Measurements from ENCODE around the gene PSD. TPM values are rescaled to one million over a fixed set of nuclear protein-coding genes. Genes with fewer than 3 reads are reported as not detected.
"Not testable (repeated sequence)": the region's sequence is repeated elsewhere in the genome, so short reads cannot be mapped to it uniquely, and the experiment has no call there.

The PSD gene
- polyA plus RNA-seq (ENCODE audit: insufficient read length), result 4.9 TPM

GRCh38 chr10:102418622-102419268 is at the start of gene PSD:
TSS of gene PSD (minus strand) at chr10:102418785. CDS start at chr10:102417038, 1,747 bp downstream.
- no peak for DNase-seq

DNA sequence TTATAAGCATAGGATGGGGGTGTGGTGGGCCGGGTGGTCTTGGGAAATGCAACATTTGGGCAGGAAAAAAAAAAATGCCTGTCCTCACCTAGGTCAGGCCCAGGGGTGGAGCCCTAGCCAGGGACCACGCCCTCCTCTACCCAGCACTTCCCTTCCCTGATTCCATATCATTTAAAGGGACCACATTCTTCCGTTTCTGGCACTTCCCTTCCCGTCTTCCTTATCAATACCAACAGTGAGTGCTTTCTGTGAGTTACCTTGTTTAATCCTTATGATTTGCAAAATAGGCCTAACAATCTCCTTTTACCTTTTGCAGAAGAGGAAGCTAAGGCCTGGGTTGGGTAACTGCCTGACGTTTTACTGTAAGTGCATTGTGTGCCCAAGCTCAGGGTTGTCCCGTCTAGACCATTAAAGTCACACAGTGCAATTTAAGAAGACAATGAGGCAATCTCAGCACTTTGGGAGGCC is 49.4 kb upstream of the PSD start:
- no peak for DNase-seq

DNA sequence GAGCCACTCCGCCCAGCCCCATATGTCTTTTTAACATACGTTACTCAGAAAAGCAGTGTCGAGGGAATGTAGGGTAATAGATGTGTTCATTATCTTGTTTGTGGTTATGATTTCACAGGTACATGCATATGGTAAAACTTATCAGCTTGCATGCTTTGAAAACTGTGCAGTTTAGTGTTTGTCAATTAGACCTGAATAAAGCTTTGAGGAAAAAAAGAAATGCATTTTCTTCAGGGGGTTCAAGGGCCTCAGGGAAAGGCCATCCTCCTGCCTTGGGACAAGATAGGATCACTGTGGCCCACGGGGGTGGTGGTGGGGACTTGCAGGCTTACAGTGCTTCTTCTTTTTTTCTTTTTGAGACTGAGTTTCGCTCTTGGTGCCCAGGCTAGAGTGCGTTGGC is 48.7 kb upstream of the PSD start:
- no peak for DNase-seq

DNA sequence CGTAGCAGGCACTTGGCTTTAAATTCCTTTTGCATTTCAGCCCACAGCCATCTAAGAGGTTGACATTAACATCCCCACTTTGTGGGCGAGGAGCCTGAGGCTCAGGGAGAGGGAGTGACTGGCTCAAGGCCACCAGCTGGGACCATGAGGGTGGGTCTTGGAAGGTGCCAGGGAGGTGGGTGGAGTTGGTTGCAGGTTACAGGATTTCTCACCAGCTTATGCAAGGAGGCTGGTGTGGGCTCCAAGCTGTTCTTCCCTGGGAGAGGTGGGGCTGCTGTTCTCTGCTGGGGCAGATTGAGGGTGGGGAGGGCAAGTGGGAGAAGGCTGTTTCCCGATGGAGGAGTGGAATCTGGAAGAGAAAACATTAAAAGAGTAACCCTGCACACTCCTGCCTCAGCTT is 46.9 kb upstream of the PSD start:
- no peak for DNase-seq

DNA sequence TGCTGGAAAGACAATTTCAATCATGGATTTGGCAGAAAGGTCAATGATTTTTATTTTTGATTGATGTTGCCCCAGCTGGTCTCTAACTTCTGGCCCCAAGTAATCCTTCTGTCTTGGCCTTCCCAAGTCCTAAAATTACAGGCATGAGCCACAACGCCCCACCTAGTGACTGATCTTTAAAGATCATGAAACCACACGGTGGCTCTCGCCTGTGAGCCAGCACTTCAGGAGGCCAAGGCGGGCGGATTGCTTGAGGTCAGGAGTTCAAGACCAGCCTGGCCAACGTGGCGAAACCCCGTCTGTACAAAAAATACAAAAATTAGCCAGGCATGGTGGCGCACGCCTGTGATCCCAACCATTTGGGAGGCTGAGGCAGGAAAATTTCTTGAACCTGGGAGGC is 45.4 kb upstream of the PSD start:
- DNase-seq, result no peak

- no peak for DNase-seq
Measured at GRCh38 chr10:102462512-102463054, 44.0 kb upstream of the PSD start.

- DNase-seq, result peak; percentile 73
Measured at GRCh38 chr10:102461187-102462054, 42.8 kb upstream of the PSD start.

DNA sequence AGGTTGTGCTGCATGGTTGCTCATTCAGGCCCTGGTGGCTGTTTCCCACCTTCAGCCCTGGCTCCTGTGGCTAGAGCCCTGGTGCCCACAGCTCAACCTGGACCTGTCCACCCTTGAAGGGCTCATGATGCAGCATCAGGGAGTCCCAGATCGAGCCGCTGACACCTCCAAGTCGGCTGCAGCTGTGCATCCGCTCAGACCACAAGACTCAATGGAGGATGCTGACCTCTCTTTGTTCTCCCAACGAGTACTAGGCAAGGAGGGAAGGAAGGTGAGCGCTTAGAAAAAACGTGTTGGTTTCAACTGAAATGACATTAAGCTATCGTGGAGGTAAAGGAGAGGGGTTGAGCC is 42.2 kb upstream of the PSD start:
- no peak for DNase-seq

DNA sequence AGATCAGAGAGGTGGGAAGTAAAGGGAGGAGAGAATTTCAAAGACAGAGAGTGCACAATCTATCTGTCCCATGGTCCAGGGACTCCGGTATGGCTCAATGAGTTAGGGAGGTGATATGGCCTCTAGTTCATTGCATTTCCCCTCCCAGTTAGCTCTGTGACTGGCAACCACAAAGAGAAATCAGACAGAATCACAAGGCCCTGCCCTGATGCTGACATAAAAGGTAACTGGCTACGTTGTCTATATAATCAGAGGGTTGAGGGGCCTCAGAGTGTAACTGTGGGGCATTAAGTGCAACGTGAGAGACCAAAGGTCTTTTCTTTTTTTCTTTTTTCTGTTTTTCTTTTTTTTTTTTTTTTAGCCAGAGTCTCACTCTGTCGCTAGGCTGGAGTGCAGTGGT is 40.1 kb upstream of the PSD start:
- DNase-seq, result no peak

GRCh38 chr10:102457591-102458150 is 39.1 kb upstream of the PSD start:
- no peak for DNase-seq

DNA sequence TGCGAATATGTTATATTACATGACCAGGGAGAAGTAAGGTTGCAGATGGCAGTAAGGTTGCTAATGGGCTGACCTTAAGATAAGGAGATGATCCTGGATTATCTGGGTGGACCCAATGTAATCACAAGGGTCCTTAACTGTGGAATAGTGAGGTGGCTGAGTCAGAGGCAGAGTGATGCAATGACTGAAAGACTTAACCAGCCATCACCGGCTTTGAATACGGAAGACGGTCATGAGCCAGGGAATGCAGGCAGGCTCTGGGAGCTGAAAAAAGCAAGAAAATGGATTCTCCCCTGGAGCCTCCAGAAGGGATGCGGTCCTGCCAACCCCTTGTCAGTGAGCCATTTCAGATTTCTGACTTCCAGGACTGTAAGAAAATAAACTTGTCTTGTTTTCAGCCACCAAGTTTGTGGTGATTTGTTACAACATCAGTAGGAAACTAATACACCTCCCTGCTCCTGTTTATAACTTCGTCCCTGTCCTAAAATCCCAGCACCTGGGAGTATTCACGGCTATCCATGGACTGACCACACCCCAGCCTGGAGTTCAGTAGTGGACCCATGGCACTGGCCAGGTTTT is 37.4 kb upstream of the PSD start:
- no peak for DNase-seq

GRCh38 chr10:102454662-102455487 is 36.3 kb upstream of the PSD start:
- not testable (repeated sequence) for DNase-seq

DNA sequence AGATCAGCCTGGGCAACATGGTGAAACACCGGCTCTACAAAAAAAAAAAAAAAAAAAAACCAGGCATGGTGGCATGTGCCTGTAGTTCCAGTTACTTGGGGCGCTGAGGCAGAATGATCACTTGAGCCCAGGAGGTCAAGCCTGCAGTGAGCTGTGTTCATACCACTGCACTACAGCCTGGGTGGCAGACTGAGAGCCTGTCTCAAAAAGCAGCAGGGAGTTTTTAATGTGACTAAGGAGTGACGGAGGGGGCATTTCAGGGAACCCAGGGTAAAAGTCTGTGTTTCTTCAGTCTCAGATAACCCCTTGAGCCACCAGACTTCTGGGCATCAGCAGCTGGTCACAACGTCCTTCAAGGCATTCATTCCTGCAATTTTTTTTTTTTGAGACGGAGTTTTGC is 34.9 kb upstream of the PSD start:
- no peak for DNase-seq

DNA sequence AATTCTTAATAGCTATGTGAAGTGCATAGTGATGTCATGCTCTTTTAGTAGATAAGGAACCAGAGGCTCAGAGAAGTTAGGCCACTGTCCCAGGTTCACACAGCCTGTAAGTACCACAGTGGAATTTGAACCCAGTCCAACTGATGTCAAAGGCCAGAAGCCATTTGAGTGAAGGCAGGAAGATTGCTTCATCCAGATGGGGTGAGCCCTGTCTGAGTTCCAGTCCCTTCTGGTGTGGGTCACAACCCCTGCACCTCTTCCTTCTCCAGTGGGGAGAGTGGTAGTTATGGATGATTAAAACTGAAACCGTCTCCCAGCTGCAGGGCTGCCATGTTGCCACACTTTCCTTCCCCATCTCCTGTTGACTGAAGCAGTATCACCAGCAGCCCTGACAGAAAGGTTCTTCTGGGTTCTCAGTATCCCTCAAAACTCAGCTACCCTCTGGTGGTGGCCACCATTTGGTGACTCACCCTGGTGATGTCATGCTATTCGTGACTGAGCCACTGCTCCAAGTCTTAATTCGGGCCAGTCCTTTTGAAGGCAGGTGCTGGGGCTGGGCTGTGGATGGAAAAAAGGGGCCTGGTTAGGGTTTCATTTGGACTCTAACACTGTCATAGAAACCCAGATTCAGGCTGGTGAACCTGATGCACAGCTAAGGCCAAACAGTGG is 34.2 kb upstream of the PSD start:
- no peak for DNase-seq

DNA sequence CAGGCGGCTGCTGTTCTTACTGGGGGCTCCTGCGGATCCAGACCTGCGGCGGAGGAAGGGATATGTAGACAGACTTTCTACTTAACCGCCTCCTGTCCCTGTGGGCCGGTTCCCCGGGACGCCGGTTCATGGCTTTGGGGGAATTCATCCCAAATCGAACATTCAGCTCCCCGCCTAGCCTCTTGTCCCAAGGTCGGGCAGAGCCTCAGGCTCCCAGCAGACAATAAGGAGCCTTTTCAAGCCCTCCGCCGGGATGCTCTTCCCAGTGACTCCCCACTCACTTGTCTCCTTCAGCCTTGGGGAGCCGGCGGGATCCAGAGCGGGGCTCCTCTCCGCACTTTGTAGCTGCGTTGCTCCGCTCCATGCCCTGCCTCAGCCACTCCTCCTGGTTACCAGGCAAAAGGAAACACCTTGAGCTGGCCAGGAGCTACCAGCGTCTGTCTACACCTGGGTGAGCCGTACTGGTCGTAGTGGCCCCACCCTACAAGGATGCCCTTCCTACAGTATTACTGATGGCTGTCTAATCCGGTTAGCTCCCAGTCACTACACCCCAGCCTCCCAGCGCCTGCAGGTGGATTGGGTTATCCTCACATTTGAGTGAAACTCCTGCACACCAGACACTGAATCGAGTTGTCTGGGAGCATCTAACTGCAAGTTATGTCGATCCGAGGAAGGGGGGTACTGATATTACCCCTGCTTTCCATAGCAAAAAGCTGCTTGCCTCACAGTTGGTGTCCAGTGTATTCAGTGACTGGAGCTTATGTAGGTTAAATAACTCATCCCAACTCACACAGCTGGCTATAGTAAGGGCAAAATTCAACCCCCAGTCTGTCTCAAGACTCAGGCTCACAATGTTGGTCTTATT is 32.8 kb upstream of the PSD start, which contains the start of gene C10orf95:
C10orf95 (minus strand) TSS at position 439 of the 865 bp plus-strand sequence. CDS start 450 bp downstream, outside the sequence.
- no peak for DNase-seq

- peak; percentile 93 for DNase-seq
Measured at GRCh38 chr10:102450374-102451104, 32.0 kb upstream of the PSD start.

DNA sequence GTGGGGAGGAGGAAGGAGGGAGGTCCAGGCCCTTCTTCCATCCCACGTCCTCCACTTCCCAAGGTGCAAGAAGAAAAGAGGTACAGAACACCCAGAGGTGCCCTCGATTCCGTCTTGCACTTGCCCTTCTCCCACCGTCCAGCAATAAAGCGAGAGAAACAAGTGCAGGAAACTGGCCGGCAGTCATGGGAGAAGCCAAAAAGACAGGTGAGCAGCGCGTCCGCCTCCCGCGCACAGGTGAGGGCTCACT is 31.5 kb upstream of the PSD start:
- no peak for DNase-seq

GRCh38 chr10:102449321-102450123 is 30.9 kb upstream of the PSD start:
- no peak for DNase-seq

DNA sequence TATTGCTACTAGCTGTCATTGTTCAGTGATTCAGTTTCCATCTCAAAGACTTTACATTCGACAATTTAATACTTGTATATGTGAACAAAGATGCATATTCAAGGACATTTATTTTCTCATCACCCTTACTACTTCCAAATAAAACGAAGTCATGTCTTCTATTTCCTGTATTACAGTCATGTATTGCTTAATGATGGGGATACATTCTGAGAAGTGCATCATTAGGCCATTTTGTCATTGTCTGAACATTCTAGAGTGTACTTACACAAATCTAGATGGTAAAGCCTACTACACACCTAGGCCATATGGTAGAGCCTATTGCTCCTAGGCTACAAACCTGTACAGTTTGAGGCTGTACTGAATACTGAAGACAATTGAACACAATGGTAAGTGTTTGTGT is 26.3 kb upstream of the PSD start:
- DNase-seq, result no peak

Data from hindlimb muscle (tissue), 1 donor.